A673 (cell line): Measurements from ENCODE around the gene MEA1. TPM values are rescaled to one million over a fixed set of nuclear protein-coding genes. Genes with fewer than 3 reads are reported as not detected.
"Not testable (repeated sequence)": the region's sequence is repeated elsewhere in the genome, so short reads cannot be mapped to it uniquely, and the experiment has no call there.

Experiments
- BruUV-seq: library from RNA; stranded (reverse); fragments of 400-500 nt; replicated peaks from 2 replicates; lab custom pipeline; 2021; lab: Mats Ljungman, UMichigan
- CTCF ChIA-PET: fragments of 300-600 bp; sonication (Branson Sonifier 250); formaldehyde crosslinking; loops from one replicate; lab custom pipeline; 2022; ENCODE audit warnings: antibody characterized with exemption; lab: Charles Lee
- POLR2A ChIA-PET: fragments of 300-600 bp; sonication (Branson Sonifier 250); formaldehyde crosslinking; loops from one replicate; lab custom pipeline; 2022; ENCODE audit warnings: antibody characterized with exemption; ENCODE audit not compliant: low non-redundant PET; lab: Charles Lee
- DNase-seq: peaks from one replicate; pipeline ENCODE4 v3.0.0-alpha.2; 2015; ENCODE audit warnings: low spot score
- H3K27ac ChIP-seq: fragments of 200-600 bp; sonication (generic); 2 replicates; pipeline ENCODE4 v1.5.1; 2016; ENCODE audit warnings: mixed run types, low read depth, mild to moderate bottlenecking, mixed read lengths, antibody characterized with exemption, low read length; ENCODE audit not compliant: poor library complexity, severe bottlenecking
- H3K27me3 ChIP-seq: fragments of 200-600 bp; sonication (generic); replicated peaks from 2 replicates; pipeline ENCODE4 v1.6.1; 2017; ENCODE audit warnings: mixed run types, low read depth, mild to moderate bottlenecking, mixed read lengths, antibody characterized with exemption, low read length; ENCODE audit not compliant: insufficient read depth, poor library complexity
- H3K36me3 ChIP-seq: fragments of 200-600 bp; sonication (generic); 2 replicates; pipeline ENCODE4 v1.6.1; 2016; ENCODE audit warnings: mixed run types, mild to moderate bottlenecking, mixed read lengths, antibody characterized with exemption, low read length; ENCODE audit not compliant: insufficient read depth, poor library complexity, severe bottlenecking
- H3K4me1 ChIP-seq: fragments of 200-600 bp; sonication (generic); 2 replicates; pipeline ENCODE4 v1.6.1; 2017; ENCODE audit warnings: mixed run types, mild to moderate bottlenecking, mixed read lengths, antibody characterized with exemption, low read length; ENCODE audit not compliant: insufficient read depth, poor library complexity, severe bottlenecking
- H3K4me3 ChIP-seq: fragments of 200-600 bp; sonication (generic); 2 replicates; pipeline ENCODE4 v1.5.1; 2016; ENCODE audit warnings: low read depth, mixed run types, mild to moderate bottlenecking, mixed read lengths, low read length; ENCODE audit not compliant: poor library complexity, severe bottlenecking
- H3K9me3 ChIP-seq: fragments of 200-600 bp; sonication (generic); 2 replicates; pipeline ENCODE4 v1.6.1; 2016; ENCODE audit warnings: mixed run types, low read depth, mild to moderate bottlenecking, mixed read lengths, antibody characterized with exemption, low read length; ENCODE audit not compliant: poor library complexity, severe bottlenecking
- CTCF ChIP-seq: fragments of 300-800, 200-600 bp; sonication (generic); conservative IDR thresholded peaks from 2 replicates; pipeline ENCODE4 v1.5.1; 2017; ENCODE audit warnings: low read depth, mild to moderate bottlenecking, antibody characterized with exemption, low read length, moderate library complexity, mixed read lengths
- EZH2 ChIP-seq: fragments of 200-600 bp; sonication (generic); IDR thresholded peaks from 2 replicates; pipeline ENCODE4 v1.6.1; 2017; ENCODE audit warnings: borderline replicate concordance, low read depth, mild to moderate bottlenecking, mixed read lengths, antibody characterized with exemption, low read length; ENCODE audit not compliant: poor library complexity, severe bottlenecking
- intact Hi-C: fragments of 100-400 bp; cut with micrococcal nuclease; formaldehyde crosslinking; loops from one replicate; pipeline ENCODE4 v1.10.0; 2022; ENCODE audit not compliant: unreplicated experiment
- total RNA-seq: library from RNA; stranded (reverse); gene quantifications from 2 replicates; pipeline ENCODE4 v1.2.3, GENCODE V29; 2021

The MEA1 gene
- total RNA-seq, 1 experiment from 2014 or later: 125 TPM

GRCh38 chr6:43001843-43002242 is 11.9 kb downstream of the MEA1 start:
- intact Hi-C loops: no loop called here
- Histone ChIP-seq H3K36me3 (peaks cover under 1% of the 10 kb centered on the region), H3K27me3 (no peaks in the 10 kb centered on the region), H3K27ac (no peak overlapping the region), H3K9me3 (no peaks in the 10 kb centered on the region), H3K4me3 (no peak overlapping the region), H3K4me1 (no peaks in the 10 kb centered on the region)
- no peak for TF ChIP-seq CTCF
- no peak for TF ChIP-seq EZH2
- DNase-seq: no peak
- BruUV-seq: no TSS peak
- ChIA-PET POLR2A (no interaction called here), CTCF (no interaction called here)

- H3K4me3 ChIP-seq, POLR2A ChIA-PET, intact Hi-C loops, CTCF ChIA-PET, H3K27ac ChIP-seq, H3K27me3 ChIP-seq, H3K9me3 ChIP-seq, BruUV-seq, H3K4me1 ChIP-seq, H3K36me3 ChIP-seq, DNase-seq: not testable (repeated sequence)
Observed at GRCh38 chr6:42998205-42998604, 15.5 kb downstream of the MEA1 start.

GRCh38 chr6:42996513-42996912 is 17.2 kb downstream of the MEA1 start:
- Histone ChIP-seq H3K27me3 (no peaks in the 10 kb centered on the region), H3K27ac (no peak overlapping the region), H3K4me1 (no peaks in the 10 kb centered on the region), H3K4me3 (no peak overlapping the region), H3K36me3 (no peaks in the 10 kb centered on the region), H3K9me3 (no peaks in the 10 kb centered on the region)
- no peak for TF ChIP-seq EZH2
- peak; percentile 32; the same call in 1 of the 2 replicates for TF ChIP-seq CTCF
- DNase-seq: no peak
- ChIA-PET CTCF (interaction anchor here (0.6 kb wide), 1 partner anchor 147 kb away, joined by 7 read pairs; no protein-coding TSS in a partner anchor), POLR2A (no interaction called here)
- no TSS peak for BruUV-seq
- intact Hi-C loops: no loop called here

- no peaks in the 10 kb centered on the region for H3K9me3 ChIP-seq
- no peak for DNase-seq
- H3K4me3 ChIP-seq: no peak overlapping the region
- ChIA-PET POLR2A (interaction anchor here (0.5 kb wide), 1 partner anchor 64 kb away, joined by 13 read pairs; the partner anchor contains the start of gene CNPY3), CTCF (no interaction called here)
- peaks cover 15% of the 10 kb centered on the region for H3K36me3 ChIP-seq
- no peaks in the 10 kb centered on the region for H3K4me1 ChIP-seq
- intact Hi-C loops: no loop called here
- no peaks in the 10 kb centered on the region for H3K27me3 ChIP-seq
- TF ChIP-seq EZH2: no peak
- no peak for TF ChIP-seq CTCF
- H3K27ac ChIP-seq: no peak overlapping the region
- BruUV-seq: no TSS peak
Observed at GRCh38 chr6:42993445-42993844, 20.3 kb downstream of the MEA1 start.
